ENCODE measurements around the gene DAD1. TPM values are rescaled to one million over a fixed set of nuclear protein-coding genes. Genes with fewer than 3 reads are reported as not detected.
A peak's percentile ranks its signal among the peaks of the same experiment; 100 is the strongest.

Gene DAD1
- total RNA-seq, 1 donor from 2014 or later, result 185 TPM

GRCh38 chr14:22559041-22559440, 30.0 kb downstream of the DAD1 start:
- peak overlapping the region; percentile 75 for H3K27ac Mint-ChIP-seq
- no peaks in the 10 kb centered on the region for H3K27me3 Mint-ChIP-seq (ENCODE audit: insufficient read depth, low read depth)
- H3K36me3 ChIP-seq, result no peaks in the 10 kb centered on the region
- no peaks in the 10 kb centered on the region for H3K27me3 ChIP-seq
- H3K9ac ChIP-seq, result no peak overlapping the region
- peaks cover under 1% of the 10 kb centered on the region for H3K36me3 Mint-ChIP-seq
- no peak overlapping the region for H2AFZ ChIP-seq (replicated peaks)
- no peaks in the 10 kb centered on the region for H3F3A ChIP-seq (ENCODE audit: low read depth)
- no peak overlapping the region for H3K4me2 ChIP-seq
- no peak overlapping the region for H3K27ac ChIP-seq
- TF ChIP-seq, protein P1, sequence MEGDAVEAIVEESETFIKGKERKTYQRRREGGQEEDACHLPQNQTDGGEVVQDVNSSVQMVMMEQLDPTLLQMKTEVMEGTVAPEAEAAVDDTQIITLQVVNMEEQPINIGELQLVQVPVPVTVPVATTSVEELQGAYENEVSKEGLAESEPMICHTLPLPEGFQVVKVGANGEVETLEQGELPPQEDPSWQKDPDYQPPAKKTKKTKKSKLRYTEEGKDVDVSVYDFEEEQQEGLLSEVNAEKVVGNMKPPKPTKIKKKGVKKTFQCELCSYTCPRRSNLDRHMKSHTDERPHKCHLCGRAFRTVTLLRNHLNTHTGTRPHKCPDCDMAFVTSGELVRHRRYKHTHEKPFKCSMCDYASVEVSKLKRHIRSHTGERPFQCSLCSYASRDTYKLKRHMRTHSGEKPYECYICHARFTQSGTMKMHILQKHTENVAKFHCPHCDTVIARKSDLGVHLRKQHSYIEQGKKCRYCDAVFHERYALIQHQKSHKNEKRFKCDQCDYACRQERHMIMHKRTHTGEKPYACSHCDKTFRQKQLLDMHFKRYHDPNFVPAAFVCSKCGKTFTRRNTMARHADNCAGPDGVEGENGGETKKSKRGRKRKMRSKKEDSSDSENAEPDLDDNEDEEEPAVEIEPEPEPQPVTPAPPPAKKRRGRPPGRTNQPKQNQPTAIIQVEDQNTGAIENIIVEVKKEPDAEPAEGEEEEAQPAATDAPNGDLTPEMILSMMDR (IDR thresholded peaks at IDR 0.05), result no peak
- TF ChIP-seq EZH2phosphoT487 (IDR thresholded peaks at IDR 0.05), result no peak
- no peak for TF ChIP-seq EZH2 (IDR thresholded peaks at IDR 0.05)
- peaks cover 54% of the 10 kb centered on the region for H3K4me1 Mint-ChIP-seq
- no peaks in the 10 kb centered on the region for H3K9me3 ChIP-seq (ENCODE audit: low read depth)
- peaks cover 14% of the 10 kb centered on the region for H3K4me1 ChIP-seq
- no peaks in the 10 kb centered on the region for H4K20me1 ChIP-seq (ENCODE audit: low read depth)
- H3K9me3 Mint-ChIP-seq, result no peaks in the 10 kb centered on the region
- no peaks in the 10 kb centered on the region for H3K79me2 ChIP-seq (ENCODE audit: low read depth)
- H3K4me3 Mint-ChIP-seq, result no peak overlapping the region
- no peak overlapping the region for H3K4me3 ChIP-seq
- DNase-seq (ENCODE audit: low spot score), result no peak

- no peak overlapping the region for H3K27ac Mint-ChIP-seq
- peaks cover 4% of the 10 kb centered on the region for H3K27me3 Mint-ChIP-seq (ENCODE audit: insufficient read depth, low read depth)
- H3K4me1 ChIP-seq, result peaks cover 14% of the 10 kb centered on the region
- no peaks in the 10 kb centered on the region for H4K20me1 ChIP-seq (ENCODE audit: low read depth)
- H3K27me3 ChIP-seq, result no peaks in the 10 kb centered on the region
- no peaks in the 10 kb centered on the region for H3F3A ChIP-seq (ENCODE audit: low read depth)
- H3K9ac ChIP-seq, result no peak overlapping the region
- H3K4me3 Mint-ChIP-seq, result no peak overlapping the region
- TF ChIP-seq EZH2phosphoT487 (IDR thresholded peaks at IDR 0.05) (no peak), EZH2 (IDR thresholded peaks at IDR 0.05) (no peak)
- TF ChIP-seq, protein P1 (IDR thresholded peaks at IDR 0.05), result peak; percentile 44
- H3K36me3 ChIP-seq, result no peaks in the 10 kb centered on the region
- DNase-seq (ENCODE audit: low spot score), result peak; percentile 35
- no peaks in the 10 kb centered on the region for H3K9me3 ChIP-seq (ENCODE audit: low read depth)
- H3K27ac ChIP-seq, result no peak overlapping the region
- H3K9me3 Mint-ChIP-seq, result no peaks in the 10 kb centered on the region
- no peak overlapping the region for H3K4me2 ChIP-seq
- peaks cover 54% of the 10 kb centered on the region for H3K4me1 Mint-ChIP-seq
- no peaks in the 10 kb centered on the region for H3K36me3 Mint-ChIP-seq
- no peaks in the 10 kb centered on the region for H3K79me2 ChIP-seq (ENCODE audit: low read depth)
- H3K4me3 ChIP-seq, result no peak overlapping the region
- no peak overlapping the region for H2AFZ ChIP-seq (replicated peaks)
Observed at GRCh38 chr14:22558221-22558913, 30.7 kb downstream of the DAD1 start.

DNA sequence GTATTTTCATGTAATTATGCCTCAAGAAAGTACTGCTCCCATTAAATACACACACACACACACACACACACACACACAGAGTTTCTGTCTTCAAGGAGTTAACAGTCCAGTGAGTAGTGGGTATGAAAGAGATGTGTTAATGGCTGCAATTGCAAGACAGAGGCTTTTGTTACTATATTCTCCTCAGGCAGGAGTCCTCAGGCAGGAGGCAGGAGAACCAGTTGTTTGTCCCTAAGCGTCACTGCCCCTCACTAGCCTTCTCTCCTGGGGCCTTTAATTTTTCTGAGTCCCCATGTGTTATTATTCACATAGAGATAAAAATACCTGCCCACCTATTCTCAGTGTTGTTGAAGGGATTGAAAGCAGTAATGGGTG, 31.2 kb downstream of the DAD1 start:
- Histone ChIP-seq H3K79me2 (ENCODE audit: low read depth) (no peaks in the 10 kb centered on the region), H4K20me1 (ENCODE audit: low read depth) (no peaks in the 10 kb centered on the region), H3K27ac (no peak overlapping the region), H3K4me1 (peaks cover 14% of the 10 kb centered on the region), H3K27me3 (no peaks in the 10 kb centered on the region), H3K4me2 (no peak overlapping the region), H3K36me3 (no peaks in the 10 kb centered on the region), H3K9ac (no peak overlapping the region), H3K4me3 (no peak overlapping the region), H2AFZ (replicated peaks) (no peak overlapping the region), H3K9me3 (ENCODE audit: low read depth) (no peaks in the 10 kb centered on the region), H3F3A (ENCODE audit: low read depth) (no peaks in the 10 kb centered on the region)
- DNase-seq (ENCODE audit: low spot score), result no peak
- Mint-ChIP-seq H3K36me3 (no peaks in the 10 kb centered on the region), H3K9me3 (no peaks in the 10 kb centered on the region), H3K4me1 (peaks cover 52% of the 10 kb centered on the region), H3K27ac (peak overlapping the region; percentile 88), H3K4me3 (peak overlapping the region; percentile 65), H3K27me3 (ENCODE audit: insufficient read depth, low read depth) (peaks cover 4% of the 10 kb centered on the region)
- TF ChIP-seq EZH2phosphoT487 (IDR thresholded peaks at IDR 0.05) (no peak), EZH2 (IDR thresholded peaks at IDR 0.05) (no peak)
- TF ChIP-seq, protein P1 (IDR thresholded peaks at IDR 0.05), result no peak

All from neural progenitor cell (in vitro differentiated cells).